ENCODE data around the gene IL17RB.

DNA sequence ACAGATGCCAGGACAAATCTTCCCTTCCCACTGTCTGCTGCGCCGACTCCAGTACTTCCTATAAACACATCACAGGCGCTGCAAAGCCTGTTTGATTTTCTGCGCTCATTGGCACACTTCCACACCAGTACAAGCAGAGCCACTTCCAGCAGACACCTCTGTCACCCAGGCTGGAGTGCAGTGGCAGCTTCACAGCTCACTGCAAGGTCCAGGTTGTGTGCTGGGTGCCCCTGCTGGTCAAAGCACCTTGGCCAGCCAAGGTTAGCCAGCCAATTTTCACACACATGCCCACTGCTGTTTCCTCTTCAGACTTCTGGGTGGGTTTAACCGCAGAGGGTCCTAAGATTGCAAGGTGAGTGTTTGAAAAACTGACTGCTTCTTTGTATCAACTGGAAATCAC, 5.1 kb upstream of the IL17RB start:
- TF ChIP-seq, protein P1, sequence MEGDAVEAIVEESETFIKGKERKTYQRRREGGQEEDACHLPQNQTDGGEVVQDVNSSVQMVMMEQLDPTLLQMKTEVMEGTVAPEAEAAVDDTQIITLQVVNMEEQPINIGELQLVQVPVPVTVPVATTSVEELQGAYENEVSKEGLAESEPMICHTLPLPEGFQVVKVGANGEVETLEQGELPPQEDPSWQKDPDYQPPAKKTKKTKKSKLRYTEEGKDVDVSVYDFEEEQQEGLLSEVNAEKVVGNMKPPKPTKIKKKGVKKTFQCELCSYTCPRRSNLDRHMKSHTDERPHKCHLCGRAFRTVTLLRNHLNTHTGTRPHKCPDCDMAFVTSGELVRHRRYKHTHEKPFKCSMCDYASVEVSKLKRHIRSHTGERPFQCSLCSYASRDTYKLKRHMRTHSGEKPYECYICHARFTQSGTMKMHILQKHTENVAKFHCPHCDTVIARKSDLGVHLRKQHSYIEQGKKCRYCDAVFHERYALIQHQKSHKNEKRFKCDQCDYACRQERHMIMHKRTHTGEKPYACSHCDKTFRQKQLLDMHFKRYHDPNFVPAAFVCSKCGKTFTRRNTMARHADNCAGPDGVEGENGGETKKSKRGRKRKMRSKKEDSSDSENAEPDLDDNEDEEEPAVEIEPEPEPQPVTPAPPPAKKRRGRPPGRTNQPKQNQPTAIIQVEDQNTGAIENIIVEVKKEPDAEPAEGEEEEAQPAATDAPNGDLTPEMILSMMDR (IDR thresholded peaks at IDR 0.05; ENCODE audit: insufficient read depth, low read depth, low read length): no peak
- no peak for TF ChIP-seq EZH2 (IDR thresholded peaks at IDR 0.05; ENCODE audit: insufficient read depth, low read length)

Measured in astrocyte (in vitro differentiated cells and primary cell).